HG03159 (cell line): ENCODE measurements around the gene LINC01488.

Experiments used
- ATAC-seq: cut with Tn5 transposase; IDR thresholded peaks from one replicate; pipeline ENCODE4 v1.9.1; 2021; ENCODE audit warnings: mild to moderate bottlenecking, moderate library complexity; ENCODE audit not compliant: unreplicated experiment

Gene LINC01488

GRCh38 chr11:69481393-69481844 is at the start of gene LINC01488:
TSS of gene LINC01488 (plus strand) at chr11:69481663.
- ATAC-seq = no peak

- no peak for ATAC-seq
Observed at GRCh38 chr11:69431893-69432738, 49.3 kb upstream of the LINC01488 start.

- no peak for ATAC-seq
Observed at GRCh38 chr11:69433741-69434140, 47.7 kb upstream of the LINC01488 start.

- no peak for ATAC-seq
Observed at GRCh38 chr11:69434471-69434931, 47.0 kb upstream of the LINC01488 start.

- ATAC-seq = no peak
Observed at GRCh38 chr11:69435161-69435986, 46.1 kb upstream of the LINC01488 start.

GRCh38 chr11:69436041-69436982 is 45.2 kb upstream of the LINC01488 start:
- no peak for ATAC-seq

- no peak for ATAC-seq
Observed at GRCh38 chr11:69437001-69437875, 44.2 kb upstream of the LINC01488 start.

- ATAC-seq = no peak
Observed at GRCh38 chr11:69437876-69438205, 43.6 kb upstream of the LINC01488 start.

GRCh38 chr11:69438286-69438920 is 43.1 kb upstream of the LINC01488 start:
- no peak for ATAC-seq

GRCh38 chr11:69439127-69439526 is 42.3 kb upstream of the LINC01488 start:
- no peak for ATAC-seq

GRCh38 chr11:69439651-69440464 is 41.6 kb upstream of the LINC01488 start:
- ATAC-seq = no peak

GRCh38 chr11:69440876-69441275 is 40.6 kb upstream of the LINC01488 start:
- ATAC-seq = no peak

- no peak for ATAC-seq
Observed at GRCh38 chr11:69442012-69442806, 39.3 kb upstream of the LINC01488 start.

- no peak for ATAC-seq
Observed at GRCh38 chr11:69442807-69443137, 38.7 kb upstream of the LINC01488 start.

GRCh38 chr11:69443138-69443967 is 38.1 kb upstream of the LINC01488 start:
- peak; percentile 88 for ATAC-seq

- ATAC-seq = no peak
Observed at GRCh38 chr11:69443968-69444364, 37.5 kb upstream of the LINC01488 start.
